ENCODE results near the gene ANAPC13.

DNA sequence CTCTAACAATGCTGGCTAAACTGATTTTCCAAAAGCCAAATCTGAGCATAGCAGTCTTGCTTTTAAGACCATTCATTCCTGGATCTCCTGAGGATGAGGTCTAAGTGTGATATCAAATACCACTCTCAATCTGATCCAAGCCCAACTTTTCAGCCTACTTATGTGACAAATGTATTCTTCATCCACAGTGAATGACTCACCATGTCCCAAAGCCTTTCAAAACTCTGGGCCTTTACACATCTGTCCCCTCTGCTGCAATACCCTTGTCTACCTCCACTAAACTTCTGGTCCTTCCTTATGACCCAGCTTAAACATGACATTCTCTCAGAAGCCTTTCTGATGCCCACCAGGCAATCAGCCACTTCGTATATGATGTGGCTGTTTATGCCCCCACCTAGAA lies 4.6 kb downstream of the ANAPC13 start:
- TF ChIP-seq, protein P1, sequence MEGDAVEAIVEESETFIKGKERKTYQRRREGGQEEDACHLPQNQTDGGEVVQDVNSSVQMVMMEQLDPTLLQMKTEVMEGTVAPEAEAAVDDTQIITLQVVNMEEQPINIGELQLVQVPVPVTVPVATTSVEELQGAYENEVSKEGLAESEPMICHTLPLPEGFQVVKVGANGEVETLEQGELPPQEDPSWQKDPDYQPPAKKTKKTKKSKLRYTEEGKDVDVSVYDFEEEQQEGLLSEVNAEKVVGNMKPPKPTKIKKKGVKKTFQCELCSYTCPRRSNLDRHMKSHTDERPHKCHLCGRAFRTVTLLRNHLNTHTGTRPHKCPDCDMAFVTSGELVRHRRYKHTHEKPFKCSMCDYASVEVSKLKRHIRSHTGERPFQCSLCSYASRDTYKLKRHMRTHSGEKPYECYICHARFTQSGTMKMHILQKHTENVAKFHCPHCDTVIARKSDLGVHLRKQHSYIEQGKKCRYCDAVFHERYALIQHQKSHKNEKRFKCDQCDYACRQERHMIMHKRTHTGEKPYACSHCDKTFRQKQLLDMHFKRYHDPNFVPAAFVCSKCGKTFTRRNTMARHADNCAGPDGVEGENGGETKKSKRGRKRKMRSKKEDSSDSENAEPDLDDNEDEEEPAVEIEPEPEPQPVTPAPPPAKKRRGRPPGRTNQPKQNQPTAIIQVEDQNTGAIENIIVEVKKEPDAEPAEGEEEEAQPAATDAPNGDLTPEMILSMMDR (optimal IDR thresholded peaks at IDR 0.05 in 1 of 3, IDR thresholded peaks at IDR 0.05 in 1 of 3, conservative IDR thresholded peaks at IDR 0.05 in 1 of 3; ENCODE audit: extremely low read depth in 1 of 3, insufficient read depth in 2 of 3, low read length in 3 of 3) = no peak
- TF ChIP-seq EZH2 (IDR thresholded peaks at IDR 0.05; ENCODE audit: low read length) = no peak
